ENCODE data around the gene ALKAL2. TPM values are rescaled to one million over a fixed set of nuclear protein-coding genes. Genes with fewer than 3 reads are reported as not detected.

ALKAL2 gene
- total and polyA plus RNA-seq, 2 donors (not counting 3 experiments of a cell fraction or from before 2014, with no cell fraction given), result not detected

DNA sequence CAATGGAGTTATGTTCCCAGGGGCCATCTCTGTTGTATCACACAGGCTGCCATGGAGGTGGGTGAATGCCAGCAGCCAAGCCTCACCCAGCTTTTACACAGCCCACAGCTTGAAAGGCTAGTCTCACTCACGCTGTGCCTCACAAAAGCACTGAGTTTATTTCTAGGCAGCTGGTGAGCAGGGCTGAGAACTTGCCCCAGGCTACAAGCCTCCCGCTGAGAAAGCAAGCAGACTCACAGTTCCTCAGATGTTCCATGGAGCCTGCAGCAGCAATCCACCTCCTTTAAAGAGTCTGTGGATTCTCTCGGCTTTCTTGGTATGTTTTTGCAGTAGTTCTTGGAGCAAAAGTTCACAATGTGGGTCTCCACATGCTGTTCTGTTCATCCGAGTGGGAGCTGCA is 40.9 kb upstream of the ALKAL2 start:
- no peaks in the 10 kb centered on the region for H3K79me2 ChIP-seq (ENCODE audit: control insufficient read depth, insufficient read depth, low read length)
- CTCF ChIA-PET, result no interaction called here
- FAIRE-seq, result no peak
- H3K9me3 ChIP-seq (replicated peaks; ENCODE audit: control insufficient read depth, insufficient read depth, low read length), result peaks cover 3% of the 10 kb centered on the region
- H3K36me3 ChIP-seq (ENCODE audit: control insufficient read depth in 2 of 2, extremely low read depth in 1 of 2, insufficient read depth in 2 of 2, low read length in 2 of 2), result no peaks in the 10 kb centered on the region
- dilution Hi-C loops (cut with MboI; ENCODE audit: extremely low pct_ligation_motif_present, low sequenced_read_pairs), result no loop called here
- H3K4me1 ChIP-seq (ENCODE audit: control insufficient read depth, extremely low read depth, insufficient read depth, low read length), result no peaks in the 10 kb centered on the region
- H4K20me1 ChIP-seq (replicated peaks; ENCODE audit: control insufficient read depth, extremely low read depth, insufficient read depth, low read length), result no peaks in the 10 kb centered on the region
- no TSS peak for BruUV-seq (replicated peaks)
- no peak for DNase-seq (ENCODE audit: low read depth, low spot score)
- no peaks in the 10 kb centered on the region for H3K9me1 ChIP-seq (replicated peaks; ENCODE audit: control insufficient read depth, extremely low read depth, insufficient read depth, low read length)
- intact Hi-C loops (cut with micrococcal nuclease), result no loop called here
- H3K27me3 ChIP-seq (ENCODE audit: control insufficient read depth in 2 of 2, insufficient read depth in 2 of 2, low read length in 2 of 2), result no peaks in the 10 kb centered on the region
- no peak overlapping the region for H2AFZ ChIP-seq (ENCODE audit: low read depth, low read length)
- H3K4me3 ChIP-seq (replicated peaks in 1 of 3; ENCODE audit: insufficient read depth in 1 of 3, low read depth in 1 of 3, low read length in 3 of 3), result no peak overlapping the region
- no peak for TF ChIP-seq MYC (IDR thresholded peaks at IDR 0.05; ENCODE audit: low read depth, low read length)
- TF ChIP-seq, protein P1, sequence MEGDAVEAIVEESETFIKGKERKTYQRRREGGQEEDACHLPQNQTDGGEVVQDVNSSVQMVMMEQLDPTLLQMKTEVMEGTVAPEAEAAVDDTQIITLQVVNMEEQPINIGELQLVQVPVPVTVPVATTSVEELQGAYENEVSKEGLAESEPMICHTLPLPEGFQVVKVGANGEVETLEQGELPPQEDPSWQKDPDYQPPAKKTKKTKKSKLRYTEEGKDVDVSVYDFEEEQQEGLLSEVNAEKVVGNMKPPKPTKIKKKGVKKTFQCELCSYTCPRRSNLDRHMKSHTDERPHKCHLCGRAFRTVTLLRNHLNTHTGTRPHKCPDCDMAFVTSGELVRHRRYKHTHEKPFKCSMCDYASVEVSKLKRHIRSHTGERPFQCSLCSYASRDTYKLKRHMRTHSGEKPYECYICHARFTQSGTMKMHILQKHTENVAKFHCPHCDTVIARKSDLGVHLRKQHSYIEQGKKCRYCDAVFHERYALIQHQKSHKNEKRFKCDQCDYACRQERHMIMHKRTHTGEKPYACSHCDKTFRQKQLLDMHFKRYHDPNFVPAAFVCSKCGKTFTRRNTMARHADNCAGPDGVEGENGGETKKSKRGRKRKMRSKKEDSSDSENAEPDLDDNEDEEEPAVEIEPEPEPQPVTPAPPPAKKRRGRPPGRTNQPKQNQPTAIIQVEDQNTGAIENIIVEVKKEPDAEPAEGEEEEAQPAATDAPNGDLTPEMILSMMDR (IDR thresholded peaks at IDR 0.05; ENCODE audit: extremely low read depth in 1 of 2, insufficient read depth in 1 of 2, low read depth in 1 of 2, low read length in 2 of 2), result no peak
- TF ChIP-seq GATA2 (IDR thresholded peaks at IDR 0.05; ENCODE audit: insufficient read depth, insufficient read length, low read depth, low read length), result no peak
- TF ChIP-seq EZH2 (IDR thresholded peaks at IDR 0.05; ENCODE audit: borderline replicate concordance, low read depth, low read length, severe bottlenecking), result no peak
- TF ChIP-seq JUN (IDR thresholded peaks at IDR 0.05; ENCODE audit: borderline replicate concordance, insufficient read depth, insufficient read length, low read depth), result no peak
- no peak for TF ChIP-seq POLR2A (IDR thresholded peaks at IDR 0.05; ENCODE audit: low read depth, low read length)
- TF ChIP-seq POLR2AphosphoS5 (IDR thresholded peaks at IDR 0.05; ENCODE audit: insufficient read depth, low read depth, low read length), result no peak
- no peak for TF ChIP-seq FOS (IDR thresholded peaks at IDR 0.05; ENCODE audit: borderline replicate concordance, insufficient read depth, low read length)
- TF ChIP-seq, protein P2, sequence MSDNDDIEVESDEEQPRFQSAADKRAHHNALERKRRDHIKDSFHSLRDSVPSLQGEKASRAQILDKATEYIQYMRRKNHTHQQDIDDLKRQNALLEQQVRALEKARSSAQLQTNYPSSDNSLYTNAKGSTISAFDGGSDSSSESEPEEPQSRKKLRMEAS (IDR thresholded peaks at IDR 0.05; ENCODE audit: insufficient read depth, insufficient read length), result no peak
- no peak overlapping the region for H3K27ac ChIP-seq (ENCODE audit: insufficient read depth, low read depth, low read length)
- no peak overlapping the region for H3K4me2 ChIP-seq (ENCODE audit: insufficient read depth, low read length)
- POLR2A ChIA-PET, result no interaction called here
- H3K9ac ChIP-seq (replicated peaks; ENCODE audit: extremely low read depth, insufficient read depth, low read length), result no peak overlapping the region
